ENCODE measurements around the gene AOPEP. TPM values are rescaled to one million over a fixed set of nuclear protein-coding genes. Genes with fewer than 3 reads are reported as not detected.
A peak's percentile ranks its signal among the peaks of the same experiment; 100 is the strongest.

The AOPEP gene
- total and polyA plus RNA-seq, 2 of the 13 experiments (the other 11 are each of a cell fraction or from before 2014, with no cell fraction given), result 22.2 to 41.6 TPM

- no peaks in the 10 kb centered on the region for H3K9me3 ChIP-seq (ENCODE audit: low read length)
- ATAC-seq (peak; percentile 54), FAIRE-seq (peak; percentile 8), DNase-seq (ENCODE audit: low spot score) (peak; percentile 33)
- 0 out of 2 replicates have a peak, but pooled peaks cover 3% of the 10 kb centered on the region for H4K20me1 ChIP-seq (ENCODE audit: insufficient read depth, low read length)
- intact Hi-C loops (cut with micrococcal nuclease; ENCODE audit: unreplicated experiment), result no loop called here
- H3K4me2 ChIP-seq (ENCODE audit: low read depth, low read length), result no peak overlapping the region
- peaks cover 2% of the 10 kb centered on the region; the same call in 1 of the 2 replicates for H3K4me1 ChIP-seq (ENCODE audit: insufficient read depth, low read length)
- no TSS peak for BruUV-seq (replicated peaks)
- TF ChIP-seq CEBPG (CRISPR knock-in tag; IDR thresholded peaks at IDR 0.05), result peak; percentile 88
- no peak for TF ChIP-seq TEAD2 (CRISPR knock-in tag; IDR thresholded peaks at IDR 0.05)
- 0 out of 2 replicates have a peak, but pooled peaks have one; percentile 29 for TF ChIP-seq RAD21 (CRISPR knock-in tag; IDR thresholded peaks at IDR 0.05)
- TF ChIP-seq ONECUT2 (CRISPR knock-in tag; IDR thresholded peaks at IDR 0.05), result no peak
- TF ChIP-seq ZNF264 (CRISPR knock-in tag; IDR thresholded peaks at IDR 0.05), result no peak
- TF ChIP-seq ZNF740 (CRISPR knock-in tag; IDR thresholded peaks at IDR 0.05), result 0 out of 2 replicates have a peak, but pooled peaks have one; percentile 48
- TF ChIP-seq ETS1 (CRISPR knock-in tag; IDR thresholded peaks at IDR 0.05), result no peak
- TF ChIP-seq RXRB (CRISPR knock-in tag; IDR thresholded peaks at IDR 0.05; ENCODE audit: borderline replicate concordance), result no peak
- no peak for TF ChIP-seq ZNF343 (CRISPR knock-in tag; IDR thresholded peaks at IDR 0.05)
- no peak for TF ChIP-seq MYPOP (CRISPR knock-in tag; IDR thresholded peaks at IDR 0.05)
- TF ChIP-seq CTCF (CRISPR knock-in tag; IDR thresholded peaks at IDR 0.05), result peak; percentile 42
- peak; percentile 24 for TF ChIP-seq SMC3 (IDR thresholded peaks at IDR 0.05; ENCODE audit: low read length)
- no peak for TF ChIP-seq ZNF10 (CRISPR knock-in tag; IDR thresholded peaks at IDR 0.05; ENCODE audit: borderline replicate concordance, low read depth)
- peak; percentile 84 for TF ChIP-seq CEBPB (IDR thresholded peaks at IDR 0.05; ENCODE audit: borderline replicate concordance, low read depth, low read length)
- no peak for TF ChIP-seq THAP11 (CRISPR knock-in tag; IDR thresholded peaks at IDR 0.05)
- 0 out of 2 replicates have a peak, but pooled peaks have one; percentile 2 for TF ChIP-seq NFKB2 (CRISPR knock-in tag; IDR thresholded peaks at IDR 0.05; ENCODE audit: borderline replicate concordance)
- no peak for TF ChIP-seq ZFP82 (CRISPR knock-in tag; IDR thresholded peaks at IDR 0.05; ENCODE audit: borderline replicate concordance)
- peak; percentile 64 for TF ChIP-seq STAG1 (CRISPR knock-in tag; IDR thresholded peaks at IDR 0.05)
- in situ Hi-C loops (cut with HindIII; ENCODE audit: extremely low pct_ligation_motif_present, low pct_unique_long_range_greater_than_20kb), result no loop called here
- peaks cover 5 to 13% of the 10 kb centered on the region in 2 experiments; a peak in 4 of 5 replicates for H3K36me3 ChIP-seq (replicated peaks in 1 of 2; ENCODE audit: control insufficient read depth in 1 of 2, insufficient read depth in 2 of 2, low read length in 2 of 2)
- H3K27me3 ChIP-seq (ENCODE audit: control insufficient read depth in 1 of 2, insufficient read depth in 2 of 2, low read length in 2 of 2), result no peaks in the 10 kb centered on the region
- ChIA-PET CTCF (ENCODE audit: low intra/inter-chr PET ratio, low total read pairs) (no interaction called here), POLR2A (no interaction called here)
- no peaks in the 10 kb centered on the region for H3K79me2 ChIP-seq (ENCODE audit: insufficient read depth, low read length)
- no peak overlapping the region for H3K27ac ChIP-seq (ENCODE audit: extremely low read length, insufficient read depth, low read length)
- no peak overlapping the region for H2AFZ ChIP-seq (ENCODE audit: low read length)
- H3K4me3 ChIP-seq (replicated peaks in 1 of 3; ENCODE audit: insufficient read depth in 1 of 3, low read depth in 2 of 3, low read length in 3 of 3), result no peak overlapping the region
- no peak overlapping the region for H3K9ac ChIP-seq (ENCODE audit: insufficient read depth, low read depth, low read length)
- 59% methylated on average over 6 of the region's 6 CpGs for WGBS (ENCODE audit: low lambda C conversion rate)
These were observed 370.3 kb downstream of the AOPEP start for GRCh38 chr9:95096807-95097206.
